ENCODE measurements around the gene BACE2. TPM values are rescaled to one million over a fixed set of nuclear protein-coding genes. Genes with fewer than 3 reads are reported as not detected.
A peak's percentile ranks its signal among the peaks of the same experiment; 100 is the strongest.

Gene BACE2
- total and polyA plus RNA-seq, 2 of the 13 experiments (the other 11 are each of a cell fraction or from before 2014, with no cell fraction given), result 0.07 to 0.11 TPM

DNA sequence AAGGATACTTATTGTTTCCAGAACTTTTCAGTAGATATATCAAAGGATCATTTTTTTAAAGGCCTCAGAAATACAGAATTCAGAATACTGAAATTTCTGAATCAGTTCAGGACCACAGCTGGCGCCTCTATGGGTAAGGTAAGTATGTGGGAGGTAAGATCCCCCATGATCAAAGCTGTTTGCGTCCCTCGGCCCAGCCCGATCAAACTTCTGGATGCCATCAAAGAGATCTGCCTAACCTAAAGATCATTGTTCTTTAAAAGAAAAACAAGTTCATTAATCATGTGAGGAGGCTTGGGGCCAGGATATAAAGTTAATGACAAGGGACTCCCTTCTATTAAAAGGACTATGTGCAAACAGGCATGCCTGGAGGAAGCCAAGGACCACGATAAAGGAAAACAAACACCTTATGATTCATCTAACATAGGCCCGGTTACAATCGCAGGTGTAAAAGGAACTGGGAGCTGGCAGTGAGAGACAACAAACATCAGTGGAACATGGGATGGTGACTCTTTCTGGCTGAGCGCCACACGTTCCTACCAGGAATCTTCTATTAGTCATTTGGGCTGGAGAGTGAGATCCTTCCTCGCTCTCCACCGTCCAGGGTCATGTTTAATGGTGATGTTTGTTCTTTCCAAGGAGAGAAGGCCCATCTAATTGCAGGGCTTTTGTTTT lies 2.8 kb upstream of the BACE2 start:
- Histone ChIP-seq H3K27me3 (ENCODE audit: control insufficient read depth in 1 of 2, insufficient read depth in 2 of 2, low read length in 2 of 2) (peaks cover 6 to 47% of the 10 kb centered on the region in 2 experiments; a peak in 4 of 5 replicates), H4K20me1 (ENCODE audit: insufficient read depth, low read length) (no peaks in the 10 kb centered on the region), H3K9me3 (ENCODE audit: low read length) (no peaks in the 10 kb centered on the region), H3K4me1 (ENCODE audit: insufficient read depth, low read length) (no peaks in the 10 kb centered on the region), H3K27ac (ENCODE audit: extremely low read length, insufficient read depth, low read length) (no peak overlapping the region), H3K4me2 (ENCODE audit: low read depth, low read length) (no peak overlapping the region), H2AFZ (ENCODE audit: low read length) (no peak overlapping the region), H3K4me3 (replicated peaks in 1 of 3; ENCODE audit: insufficient read depth in 1 of 3, low read depth in 2 of 3, low read length in 3 of 3) (no peak overlapping the region), H3K36me3 (replicated peaks in 1 of 2; ENCODE audit: control insufficient read depth in 1 of 2, insufficient read depth in 2 of 2, low read length in 2 of 2) (no peaks in the 10 kb centered on the region), H3K79me2 (ENCODE audit: insufficient read depth, low read length) (no peaks in the 10 kb centered on the region), H3K9ac (ENCODE audit: insufficient read depth, low read depth, low read length) (no peak overlapping the region)
- WGBS (ENCODE audit: low lambda C conversion rate), result 15% methylated on average over 11 of the region's 11 CpGs
- ATAC-seq, result no peak
- CTCF ChIA-PET (ENCODE audit: low intra/inter-chr PET ratio, low total read pairs), result interaction anchor here (0.6 kb wide), 1 partner anchor 94 kb away, joined by 3 read pairs; no protein-coding TSS in a partner anchor
- FAIRE-seq, result no peak
- peak; percentile 5 for DNase-seq (ENCODE audit: low spot score)
- in situ Hi-C loops (cut with HindIII; ENCODE audit: extremely low pct_ligation_motif_present, low pct_unique_long_range_greater_than_20kb) (no loop called here), intact Hi-C loops (cut with micrococcal nuclease; ENCODE audit: unreplicated experiment) (no loop called here)
- BruUV-seq (replicated peaks), result no TSS peak
- POLR2A ChIA-PET, result no interaction called here
- no peak for TF ChIP-seq ZNF335 (CRISPR knock-in tag; IDR thresholded peaks at IDR 0.05)
- TF ChIP-seq, protein P1, sequence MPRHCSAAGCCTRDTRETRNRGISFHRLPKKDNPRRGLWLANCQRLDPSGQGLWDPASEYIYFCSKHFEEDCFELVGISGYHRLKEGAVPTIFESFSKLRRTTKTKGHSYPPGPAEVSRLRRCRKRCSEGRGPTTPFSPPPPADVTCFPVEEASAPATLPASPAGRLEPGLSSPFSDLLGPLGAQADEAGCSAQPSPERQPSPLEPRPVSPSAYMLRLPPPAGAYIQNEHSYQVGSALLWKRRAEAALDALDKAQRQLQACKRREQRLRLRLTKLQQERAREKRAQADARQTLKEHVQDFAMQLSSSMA (CRISPR knock-in tag; IDR thresholded peaks at IDR 0.05), result no peak
- TF ChIP-seq ZNF615 (CRISPR knock-in tag; IDR thresholded peaks at IDR 0.05; ENCODE audit: borderline replicate concordance), result no peak
- TF ChIP-seq, protein P2, sequence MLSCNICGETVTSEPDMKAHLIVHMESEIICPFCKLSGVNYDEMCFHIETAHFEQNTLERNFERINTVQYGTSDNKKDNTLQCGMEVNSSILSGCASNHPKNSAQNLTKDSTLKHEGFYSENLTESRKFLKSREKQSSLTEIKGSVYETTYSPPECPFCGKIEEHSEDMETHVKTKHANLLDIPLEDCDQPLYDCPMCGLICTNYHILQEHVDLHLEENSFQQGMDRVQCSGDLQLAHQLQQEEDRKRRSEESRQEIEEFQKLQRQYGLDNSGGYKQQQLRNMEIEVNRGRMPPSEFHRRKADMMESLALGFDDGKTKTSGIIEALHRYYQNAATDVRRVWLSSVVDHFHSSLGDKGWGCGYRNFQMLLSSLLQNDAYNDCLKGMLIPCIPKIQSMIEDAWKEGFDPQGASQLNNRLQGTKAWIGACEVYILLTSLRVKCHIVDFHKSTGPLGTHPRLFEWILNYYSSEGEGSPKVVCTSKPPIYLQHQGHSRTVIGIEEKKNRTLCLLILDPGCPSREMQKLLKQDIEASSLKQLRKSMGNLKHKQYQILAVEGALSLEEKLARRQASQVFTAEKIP (CRISPR knock-in tag; IDR thresholded peaks at IDR 0.05; ENCODE audit: borderline replicate concordance), result no peak
- TF ChIP-seq ZBTB38 (CRISPR knock-in tag; IDR thresholded peaks at IDR 0.05), result no peak
- no peak for TF ChIP-seq ZNF460 (CRISPR knock-in tag; IDR thresholded peaks at IDR 0.05; ENCODE audit: borderline replicate concordance)
- no peak for TF ChIP-seq ARID2 (CRISPR knock-in tag; IDR thresholded peaks at IDR 0.05; ENCODE audit: borderline replicate concordance)
- TF ChIP-seq, protein P3, sequence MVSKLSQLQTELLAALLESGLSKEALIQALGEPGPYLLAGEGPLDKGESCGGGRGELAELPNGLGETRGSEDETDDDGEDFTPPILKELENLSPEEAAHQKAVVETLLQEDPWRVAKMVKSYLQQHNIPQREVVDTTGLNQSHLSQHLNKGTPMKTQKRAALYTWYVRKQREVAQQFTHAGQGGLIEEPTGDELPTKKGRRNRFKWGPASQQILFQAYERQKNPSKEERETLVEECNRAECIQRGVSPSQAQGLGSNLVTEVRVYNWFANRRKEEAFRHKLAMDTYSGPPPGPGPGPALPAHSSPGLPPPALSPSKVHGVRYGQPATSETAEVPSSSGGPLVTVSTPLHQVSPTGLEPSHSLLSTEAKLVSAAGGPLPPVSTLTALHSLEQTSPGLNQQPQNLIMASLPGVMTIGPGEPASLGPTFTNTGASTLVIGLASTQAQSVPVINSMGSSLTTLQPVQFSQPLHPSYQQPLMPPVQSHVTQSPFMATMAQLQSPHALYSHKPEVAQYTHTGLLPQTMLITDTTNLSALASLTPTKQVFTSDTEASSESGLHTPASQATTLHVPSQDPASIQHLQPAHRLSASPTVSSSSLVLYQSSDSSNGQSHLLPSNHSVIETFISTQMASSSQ (IDR thresholded peaks at IDR 0.05; ENCODE audit: low read depth), result no peak
- TF ChIP-seq, protein P3 (CRISPR knock-in tag; IDR thresholded peaks at IDR 0.05; ENCODE audit: borderline replicate concordance), result no peak
- TF ChIP-seq ZNF317 (CRISPR knock-in tag; IDR thresholded peaks at IDR 0.05), result no peak
- TF ChIP-seq, protein P4, sequence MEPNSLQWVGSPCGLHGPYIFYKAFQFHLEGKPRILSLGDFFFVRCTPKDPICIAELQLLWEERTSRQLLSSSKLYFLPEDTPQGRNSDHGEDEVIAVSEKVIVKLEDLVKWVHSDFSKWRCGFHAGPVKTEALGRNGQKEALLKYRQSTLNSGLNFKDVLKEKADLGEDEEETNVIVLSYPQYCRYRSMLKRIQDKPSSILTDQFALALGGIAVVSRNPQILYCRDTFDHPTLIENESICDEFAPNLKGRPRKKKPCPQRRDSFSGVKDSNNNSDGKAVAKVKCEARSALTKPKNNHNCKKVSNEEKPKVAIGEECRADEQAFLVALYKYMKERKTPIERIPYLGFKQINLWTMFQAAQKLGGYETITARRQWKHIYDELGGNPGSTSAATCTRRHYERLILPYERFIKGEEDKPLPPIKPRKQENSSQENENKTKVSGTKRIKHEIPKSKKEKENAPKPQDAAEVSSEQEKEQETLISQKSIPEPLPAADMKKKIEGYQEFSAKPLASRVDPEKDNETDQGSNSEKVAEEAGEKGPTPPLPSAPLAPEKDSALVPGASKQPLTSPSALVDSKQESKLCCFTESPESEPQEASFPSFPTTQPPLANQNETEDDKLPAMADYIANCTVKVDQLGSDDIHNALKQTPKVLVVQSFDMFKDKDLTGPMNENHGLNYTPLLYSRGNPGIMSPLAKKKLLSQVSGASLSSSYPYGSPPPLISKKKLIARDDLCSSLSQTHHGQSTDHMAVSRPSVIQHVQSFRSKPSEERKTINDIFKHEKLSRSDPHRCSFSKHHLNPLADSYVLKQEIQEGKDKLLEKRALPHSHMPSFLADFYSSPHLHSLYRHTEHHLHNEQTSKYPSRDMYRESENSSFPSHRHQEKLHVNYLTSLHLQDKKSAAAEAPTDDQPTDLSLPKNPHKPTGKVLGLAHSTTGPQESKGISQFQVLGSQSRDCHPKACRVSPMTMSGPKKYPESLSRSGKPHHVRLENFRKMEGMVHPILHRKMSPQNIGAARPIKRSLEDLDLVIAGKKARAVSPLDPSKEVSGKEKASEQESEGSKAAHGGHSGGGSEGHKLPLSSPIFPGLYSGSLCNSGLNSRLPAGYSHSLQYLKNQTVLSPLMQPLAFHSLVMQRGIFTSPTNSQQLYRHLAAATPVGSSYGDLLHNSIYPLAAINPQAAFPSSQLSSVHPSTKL (CRISPR knock-in tag; IDR thresholded peaks at IDR 0.05), result no peak
- no peak for TF ChIP-seq ZNF556 (CRISPR knock-in tag; IDR thresholded peaks at IDR 0.05; ENCODE audit: borderline replicate concordance)
- no peak for TF ChIP-seq ZNF572 (CRISPR knock-in tag; IDR thresholded peaks at IDR 0.05)
